GM03348 (cell line): ENCODE data around the gene KIF22.
A peak's percentile ranks its signal among the peaks of the same experiment; 100 is the strongest.
"Not testable (repeated sequence)": the region's sequence is repeated elsewhere in the genome, so short reads cannot be mapped to it uniquely, and the experiment has no call there.

Source experiments
- DNase-seq: peaks from one replicate; pipeline ENCODE4 v3.0.0; 2012; ENCODE audit warnings: low spot score

The KIF22 gene

GRCh38 chr16:29766571-29766970 is 24.0 kb upstream of the KIF22 start:
- DNase-seq = no peak

- DNase-seq = no peak
Observed at GRCh38 chr16:29767062-29767461, 23.5 kb upstream of the KIF22 start.

- DNase-seq = no peak
Observed at GRCh38 chr16:29769507-29769906, 21.0 kb upstream of the KIF22 start.

- no peak for DNase-seq
Observed at GRCh38 chr16:29770250-29770929, 20.2 kb upstream of the KIF22 start.

GRCh38 chr16:29772330-29772729 is 18.2 kb upstream of the KIF22 start:
- DNase-seq = not testable (repeated sequence)

- DNase-seq = no peak
Observed at GRCh38 chr16:29774730-29775129, 15.8 kb upstream of the KIF22 start.

GRCh38 chr16:29775742-29776408 is 14.7 kb upstream of the KIF22 start:
- DNase-seq = peak; percentile 31

- no peak for DNase-seq
Observed at GRCh38 chr16:29777576-29778350, 12.8 kb upstream of the KIF22 start, which contains the start of gene ZG16. Gene ZG16 (plus strand): TSS chr16:29778256. CDS start chr16:29779267, 1,011 bp downstream.

- no peak for DNase-seq
Observed at GRCh38 chr16:29779474-29779873, 11.1 kb upstream of the KIF22 start.

- DNase-seq = not testable (repeated sequence)
Observed at GRCh38 chr16:29783094-29783953, 7.2 kb upstream of the KIF22 start.

- no peak for DNase-seq
Observed at GRCh38 chr16:29784157-29784556, 6.4 kb upstream of the KIF22 start.

- peak; percentile 85 for DNase-seq
Observed at GRCh38 chr16:29784901-29785500, 5.5 kb upstream of the KIF22 start.

- not testable (repeated sequence) for DNase-seq
Observed at GRCh38 chr16:29787155-29787554, 3.4 kb upstream of the KIF22 start.

- no peak for DNase-seq
Observed at GRCh38 chr16:29789775-29790182, 772 bp upstream of the KIF22 start.

- DNase-seq = peak; percentile 14
Observed at GRCh38 chr16:29790949-29791844, 646 bp downstream of the KIF22 start.

- no peak for DNase-seq
Observed at GRCh38 chr16:29791845-29792807, 1.6 kb downstream of the KIF22 start.

GRCh38 chr16:29793153-29793552 is 2.6 kb downstream of the KIF22 start:
- DNase-seq = not testable (repeated sequence)

- DNase-seq = no peak
Observed at GRCh38 chr16:29794231-29794710, 3.7 kb downstream of the KIF22 start.

- no peak for DNase-seq
Observed at GRCh38 chr16:29802416-29802935, 11.9 kb downstream of the KIF22 start.
